WI38 (cell line): ENCODE measurements around the gene EIF4E3.

Experiments
- H3K4me3 ChIP-seq: 2 replicates; pipeline ENCODE4 v1.5.1; 2011; ENCODE audit warnings: low read depth, mild to moderate bottlenecking, control low read depth, low read length
- CTCF ChIP-seq: IDR thresholded peaks from 2 replicates; pipeline ENCODE4 v1.5.1; 2012; ENCODE audit warnings: low read depth, mild to moderate bottlenecking, control low read depth, low read length

Gene EIF4E3

GRCh38 chr3:71650372-71650771 lies 74.8 kb downstream of the EIF4E3 start:
- H3K4me3 ChIP-seq: no peak overlapping the region
- no peak for TF ChIP-seq CTCF

- no peak for TF ChIP-seq CTCF
- H3K4me3 ChIP-seq: no peak overlapping the region
Measured at GRCh38 chr3:71649757-71650156, 75.4 kb downstream of the EIF4E3 start.

- no peak for TF ChIP-seq CTCF
- no peak overlapping the region for H3K4me3 ChIP-seq
Measured at GRCh38 chr3:71647751-71648150, 77.5 kb downstream of the EIF4E3 start.

GRCh38 chr3:71646971-71647370 lies 78.2 kb downstream of the EIF4E3 start:
- no peak for TF ChIP-seq CTCF
- no peak overlapping the region for H3K4me3 ChIP-seq

- no peak overlapping the region for H3K4me3 ChIP-seq
- no peak for TF ChIP-seq CTCF
Measured at GRCh38 chr3:71645140-71645539, 80.1 kb downstream of the EIF4E3 start.

GRCh38 chr3:71641674-71642073 lies 83.5 kb downstream of the EIF4E3 start:
- TF ChIP-seq CTCF: no peak
- no peak overlapping the region for H3K4me3 ChIP-seq

GRCh38 chr3:71640331-71640983 lies 84.7 kb downstream of the EIF4E3 start:
- no peak overlapping the region for H3K4me3 ChIP-seq
- no peak for TF ChIP-seq CTCF
